ENCODE data around the gene PRIM2.
"Not testable (repeated sequence)": the region's sequence is repeated elsewhere in the genome, so short reads cannot be mapped to it uniquely, and the experiment has no call there.

PRIM2 gene, protein sequence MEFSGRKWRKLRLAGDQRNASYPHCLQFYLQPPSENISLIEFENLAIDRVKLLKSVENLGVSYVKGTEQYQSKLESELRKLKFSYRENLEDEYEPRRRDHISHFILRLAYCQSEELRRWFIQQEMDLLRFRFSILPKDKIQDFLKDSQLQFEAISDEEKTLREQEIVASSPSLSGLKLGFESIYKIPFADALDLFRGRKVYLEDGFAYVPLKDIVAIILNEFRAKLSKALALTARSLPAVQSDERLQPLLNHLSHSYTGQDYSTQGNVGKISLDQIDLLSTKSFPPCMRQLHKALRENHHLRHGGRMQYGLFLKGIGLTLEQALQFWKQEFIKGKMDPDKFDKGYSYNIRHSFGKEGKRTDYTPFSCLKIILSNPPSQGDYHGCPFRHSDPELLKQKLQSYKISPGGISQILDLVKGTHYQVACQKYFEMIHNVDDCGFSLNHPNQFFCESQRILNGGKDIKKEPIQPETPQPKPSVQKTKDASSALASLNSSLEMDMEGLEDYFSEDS

DNA sequence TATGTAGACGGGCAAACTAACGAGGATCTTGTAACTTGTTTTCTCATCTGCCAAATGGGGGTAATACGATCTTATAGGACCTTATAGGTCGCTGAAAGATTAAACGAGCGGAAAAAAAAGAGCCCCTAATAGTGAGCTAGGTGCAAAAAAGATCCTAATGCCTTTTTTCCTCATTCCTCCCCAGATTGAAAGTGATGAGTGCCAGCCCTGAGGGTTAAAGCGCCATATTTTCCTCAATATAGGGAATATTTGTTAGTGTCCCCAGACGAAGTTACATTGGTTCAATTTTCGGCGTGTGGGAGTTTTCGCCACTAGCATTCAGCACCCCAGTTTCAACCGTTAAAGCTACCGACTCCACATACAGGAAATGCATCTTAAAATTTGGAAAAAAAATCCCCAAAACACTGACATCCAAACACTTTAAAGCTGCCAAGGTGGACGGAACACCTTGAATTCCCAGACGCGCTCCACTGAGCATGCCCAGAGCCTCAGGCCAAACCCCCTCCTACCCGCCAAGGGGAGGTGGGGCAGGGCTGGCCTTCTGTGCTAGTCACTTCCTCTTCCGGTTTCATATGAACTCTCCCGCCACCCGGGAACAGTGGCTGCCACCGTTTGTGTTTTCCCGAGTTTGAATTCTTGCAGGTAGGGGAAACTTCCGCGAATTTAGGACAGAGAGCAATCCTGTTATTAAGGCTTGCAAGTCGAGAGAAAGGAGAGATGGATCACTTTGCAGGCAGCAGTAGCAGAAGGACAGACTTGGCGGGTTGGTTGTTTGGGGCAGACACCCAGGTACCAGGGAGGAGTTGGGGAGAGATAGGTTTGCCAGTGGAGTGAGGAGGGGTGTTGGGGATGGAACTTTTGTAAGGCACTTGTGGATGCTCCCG is at the start of gene PRIM2:
Gene PRIM2, plus strand, starts transcription at position 571 of the 884 bp plus-strand sequence. CDS start 816 bp downstream, outside the sequence.
- peak within 1 kb of the TSS; percentile 92 for H3K27ac Mint-ChIP-seq
- H3K36me3 Mint-ChIP-seq: peaks cover 17% of the 10 kb centered on the region
- peaks cover 28% of the 10 kb centered on the region for H3K4me1 Mint-ChIP-seq
- peak; percentile 77 for ATAC-seq (ENCODE audit: low read depth)
- peak; percentile 45 to 52 for DNase-seq (ENCODE audit: low spot score in 2 of 2)
- no peaks in the 10 kb centered on the region for H3K27me3 Mint-ChIP-seq
- H3K4me3 Mint-ChIP-seq: peak within 1 kb of the TSS; percentile 98
- no peaks in the 10 kb centered on the region for H3K9me3 Mint-ChIP-seq

DNA sequence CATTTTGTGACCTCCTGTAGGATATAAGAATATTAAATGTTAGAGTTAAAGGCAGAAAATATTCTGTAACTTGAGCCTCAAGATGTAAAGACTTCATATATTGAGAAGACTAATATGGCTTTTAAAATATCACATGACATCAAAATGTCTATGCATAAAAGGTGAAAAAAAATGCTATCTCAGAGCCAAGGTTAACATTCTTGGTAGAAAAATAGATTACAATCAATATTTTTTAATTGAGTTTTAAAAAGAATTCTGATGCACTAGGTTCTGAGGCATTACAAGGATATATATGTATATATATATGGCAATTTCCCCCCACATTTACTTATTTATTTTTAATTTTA is 49.2 kb upstream of the PRIM2 start:
- no peaks in the 10 kb centered on the region for H3K9me3 Mint-ChIP-seq
- peaks cover 2% of the 10 kb centered on the region for H3K27me3 Mint-ChIP-seq
- no peak overlapping the region for H3K27ac Mint-ChIP-seq
- DNase-seq (ENCODE audit: low spot score in 2 of 2) (no peak), ATAC-seq (ENCODE audit: low read depth) (no peak)
- no peaks in the 10 kb centered on the region for H3K4me1 Mint-ChIP-seq
- H3K4me3 Mint-ChIP-seq: no peak overlapping the region
- no peaks in the 10 kb centered on the region for H3K36me3 Mint-ChIP-seq

DNA sequence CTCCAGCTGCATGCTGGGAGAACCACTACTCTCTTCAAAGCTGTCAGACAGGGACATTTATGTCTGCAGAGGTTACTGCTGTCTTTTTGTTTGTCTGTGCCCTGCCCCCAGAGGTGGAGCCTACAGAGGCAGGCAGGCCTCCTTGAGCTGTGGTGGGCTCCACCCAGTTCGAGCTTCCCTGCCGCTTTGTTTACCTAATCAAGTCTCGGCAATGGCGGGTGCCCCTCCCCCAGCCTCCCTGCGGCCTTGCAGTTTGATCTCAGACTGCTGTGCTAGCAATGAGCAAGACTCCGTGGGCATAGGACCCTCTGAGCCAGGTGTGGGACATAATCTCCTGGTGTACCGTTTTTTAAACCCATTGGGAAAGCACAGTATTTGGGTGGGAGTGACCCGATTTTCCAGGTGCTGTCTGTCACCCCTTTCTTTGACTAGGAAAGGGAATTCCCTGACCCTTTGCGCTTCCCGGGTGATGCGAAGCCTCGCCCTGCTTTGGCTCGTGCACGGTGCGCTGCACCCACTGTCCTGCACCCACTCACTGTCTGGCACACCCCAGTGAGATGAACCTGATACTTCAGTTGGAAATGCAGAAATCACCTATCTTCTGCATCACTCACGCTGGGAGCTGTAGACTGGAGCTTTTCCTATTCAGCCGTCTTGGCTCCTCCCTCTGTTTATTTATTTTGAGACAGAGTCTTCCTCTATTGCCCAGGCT is 43.2 kb upstream of the PRIM2 start:
- H3K9me3 Mint-ChIP-seq; DNase-seq (ENCODE audit: low spot score in 2 of 2); H3K36me3 Mint-ChIP-seq; H3K27ac Mint-ChIP-seq; H3K4me1 Mint-ChIP-seq; H3K27me3 Mint-ChIP-seq; H3K4me3 Mint-ChIP-seq; ATAC-seq (ENCODE audit: low read depth): not testable (repeated sequence)

DNA sequence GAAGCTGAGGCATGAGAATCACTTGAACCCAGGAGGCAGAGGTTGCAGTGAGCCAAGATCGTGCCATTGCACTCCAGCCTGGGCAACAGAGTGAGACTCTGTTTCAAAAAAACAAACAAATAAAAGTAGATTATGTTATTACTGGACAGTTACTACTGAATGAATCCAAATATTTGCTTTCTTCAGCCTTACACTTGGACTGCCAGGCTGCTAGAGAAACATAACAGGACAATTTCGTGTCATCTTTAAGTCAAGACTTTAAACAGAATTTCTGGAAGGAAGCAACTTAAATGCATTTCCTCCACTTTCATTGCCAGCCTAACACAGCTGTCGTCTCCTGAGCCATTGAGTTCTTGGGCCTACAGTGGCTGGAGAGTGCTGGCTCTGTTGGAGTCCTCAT is 42.0 kb upstream of the PRIM2 start:
- no peak overlapping the region for H3K27ac Mint-ChIP-seq
- H3K36me3 Mint-ChIP-seq: no peaks in the 10 kb centered on the region
- DNase-seq (ENCODE audit: low spot score in 2 of 2): no peak
- no peak for ATAC-seq (ENCODE audit: low read depth)
- no peak overlapping the region for H3K4me3 Mint-ChIP-seq
- H3K27me3 Mint-ChIP-seq: peaks cover 13% of the 10 kb centered on the region
- H3K9me3 Mint-ChIP-seq: no peaks in the 10 kb centered on the region
- H3K4me1 Mint-ChIP-seq: no peaks in the 10 kb centered on the region

DNA sequence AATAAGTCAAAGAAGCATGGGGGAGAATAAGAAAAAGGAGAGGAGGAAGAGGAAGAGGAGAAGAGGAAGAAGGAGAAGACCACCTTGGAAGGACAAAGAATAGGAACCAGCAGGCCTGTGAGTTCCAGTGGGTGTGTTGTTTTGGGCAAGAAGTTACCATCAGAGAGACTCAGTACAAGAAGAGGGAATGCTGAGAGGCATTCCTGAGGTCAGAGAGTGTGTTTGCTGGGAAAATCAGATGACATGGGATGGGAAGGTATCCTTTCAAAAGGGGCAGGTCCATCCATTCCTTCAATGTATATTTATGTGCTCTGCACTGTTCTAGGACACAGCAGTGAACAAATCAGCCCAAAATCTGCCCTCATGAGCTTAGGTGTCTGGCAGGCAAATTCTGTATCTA is 40.5 kb upstream of the PRIM2 start:
- no peak overlapping the region for H3K27ac Mint-ChIP-seq
- DNase-seq (ENCODE audit: low spot score in 2 of 2) (no peak), ATAC-seq (ENCODE audit: low read depth) (no peak)
- peaks cover 13% of the 10 kb centered on the region for H3K27me3 Mint-ChIP-seq
- H3K9me3 Mint-ChIP-seq: no peaks in the 10 kb centered on the region
- no peaks in the 10 kb centered on the region for H3K36me3 Mint-ChIP-seq
- H3K4me1 Mint-ChIP-seq: no peaks in the 10 kb centered on the region
- H3K4me3 Mint-ChIP-seq: no peak overlapping the region

DNA sequence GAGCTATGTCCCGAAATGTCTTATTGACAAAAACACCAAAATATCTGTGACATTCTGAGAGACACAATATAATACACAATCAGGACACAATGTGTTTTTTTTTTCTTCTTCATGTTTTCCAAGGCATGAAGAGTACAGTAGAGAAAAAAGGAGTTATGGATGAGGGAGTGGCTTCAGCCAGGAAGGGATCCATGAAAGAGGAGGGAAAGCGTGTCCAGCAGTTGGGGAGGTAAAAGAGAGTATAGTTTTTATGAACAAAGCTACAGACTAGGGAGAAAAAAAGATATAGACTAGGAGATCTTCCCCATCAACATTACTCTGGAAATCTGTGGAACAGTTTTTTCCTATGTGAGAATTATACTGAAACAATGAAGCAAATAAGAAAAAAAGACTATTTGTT is 38.9 kb upstream of the PRIM2 start:
- Mint-ChIP-seq H3K4me1 (no peaks in the 10 kb centered on the region), H3K9me3 (no peaks in the 10 kb centered on the region), H3K36me3 (no peaks in the 10 kb centered on the region), H3K27ac (no peak overlapping the region), H3K27me3 (peaks cover 11% of the 10 kb centered on the region), H3K4me3 (no peak overlapping the region)
- no peak for DNase-seq (ENCODE audit: low spot score in 2 of 2)
- no peak for ATAC-seq (ENCODE audit: low read depth)

DNA sequence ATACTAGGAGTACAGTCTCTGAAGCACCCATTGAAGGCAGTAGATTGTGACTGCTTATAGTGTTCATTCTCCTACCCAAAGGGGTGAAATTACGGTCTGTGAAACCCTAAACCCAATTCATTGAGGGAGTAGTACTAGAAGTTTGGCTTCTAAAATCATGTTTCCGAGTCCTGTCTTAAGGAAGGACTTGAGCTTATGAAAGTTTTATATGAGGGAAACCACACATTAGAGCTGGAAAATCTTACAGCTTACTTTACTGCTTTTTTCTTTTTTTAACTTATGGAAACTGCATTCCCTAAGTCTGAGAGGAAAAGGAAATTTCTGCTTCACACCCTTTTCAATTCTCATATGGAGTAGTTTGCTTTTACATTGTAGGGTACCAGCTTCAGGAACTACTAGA is 38.4 kb upstream of the PRIM2 start:
- no peak for DNase-seq (ENCODE audit: low spot score in 2 of 2)
- Mint-ChIP-seq H3K36me3 (no peaks in the 10 kb centered on the region), H3K4me3 (no peak overlapping the region), H3K4me1 (no peaks in the 10 kb centered on the region), H3K27ac (no peak overlapping the region), H3K9me3 (no peaks in the 10 kb centered on the region), H3K27me3 (peaks cover 11% of the 10 kb centered on the region)
- no peak for ATAC-seq (ENCODE audit: low read depth)

DNA sequence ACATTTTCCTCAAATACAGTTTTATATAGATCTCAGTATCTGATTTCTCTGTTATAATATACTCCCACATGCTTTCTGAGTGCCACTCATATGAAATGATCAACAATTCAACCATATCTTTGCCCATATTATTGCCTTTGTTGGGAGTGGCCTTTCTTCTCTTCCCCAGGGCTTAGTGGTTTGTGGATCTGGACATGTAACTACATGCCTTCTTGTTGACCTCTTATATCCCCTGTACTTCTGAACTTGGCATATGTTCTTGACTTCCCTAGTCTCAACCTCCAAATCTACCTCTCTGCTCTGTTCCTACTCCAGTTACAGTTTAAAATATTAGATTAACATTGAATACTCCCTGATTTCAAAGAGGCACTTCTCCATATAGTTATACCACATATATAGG is 34.3 kb upstream of the PRIM2 start:
- DNase-seq (ENCODE audit: low spot score in 2 of 2): no peak
- H3K27me3 Mint-ChIP-seq: peaks cover 16% of the 10 kb centered on the region

DNA sequence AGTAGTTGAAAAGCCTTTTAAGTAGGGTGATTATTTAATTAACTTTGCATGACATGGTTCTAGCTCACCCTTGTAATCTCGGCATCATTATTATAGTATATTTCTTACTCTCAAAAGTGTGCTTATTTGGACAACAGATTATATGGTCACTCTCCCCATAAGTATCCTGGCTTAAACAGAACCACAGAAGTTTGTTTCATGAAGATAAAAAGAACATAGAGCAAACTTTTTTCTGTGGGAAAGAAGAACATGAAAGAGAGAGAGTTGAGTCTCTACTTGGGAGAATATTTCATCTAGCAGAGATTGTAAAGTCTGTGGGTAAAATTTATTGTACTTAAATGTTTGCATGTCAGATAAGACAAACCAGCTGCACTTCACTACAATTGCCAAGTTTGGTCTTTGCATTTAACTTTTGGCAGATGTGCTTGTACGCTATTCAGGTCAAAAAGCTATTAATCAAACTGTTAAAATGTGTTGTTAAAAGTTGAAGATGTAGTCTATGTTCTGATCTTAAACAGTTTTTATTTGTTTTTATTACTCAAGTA is 33.4 kb upstream of the PRIM2 start:
- H3K9me3 Mint-ChIP-seq: no peaks in the 10 kb centered on the region
- no peak overlapping the region for H3K4me3 Mint-ChIP-seq
- DNase-seq (ENCODE audit: low spot score in 2 of 2): no peak
- peaks cover 15% of the 10 kb centered on the region for H3K27me3 Mint-ChIP-seq
- no peak for ATAC-seq (ENCODE audit: low read depth)
- H3K4me1 Mint-ChIP-seq: no peaks in the 10 kb centered on the region
- no peaks in the 10 kb centered on the region for H3K36me3 Mint-ChIP-seq
- no peak overlapping the region for H3K27ac Mint-ChIP-seq

More for the DNA sequence above, 34.3 kb upstream of the PRIM2 start:
- no peaks in the 10 kb centered on the region for H3K9me3 Mint-ChIP-seq
- no peaks in the 10 kb centered on the region for H3K36me3 Mint-ChIP-seq
- ATAC-seq (ENCODE audit: low read depth): no peak
- H3K27ac Mint-ChIP-seq: no peak overlapping the region
- no peak overlapping the region for H3K4me3 Mint-ChIP-seq
- no peaks in the 10 kb centered on the region for H3K4me1 Mint-ChIP-seq

DNA sequence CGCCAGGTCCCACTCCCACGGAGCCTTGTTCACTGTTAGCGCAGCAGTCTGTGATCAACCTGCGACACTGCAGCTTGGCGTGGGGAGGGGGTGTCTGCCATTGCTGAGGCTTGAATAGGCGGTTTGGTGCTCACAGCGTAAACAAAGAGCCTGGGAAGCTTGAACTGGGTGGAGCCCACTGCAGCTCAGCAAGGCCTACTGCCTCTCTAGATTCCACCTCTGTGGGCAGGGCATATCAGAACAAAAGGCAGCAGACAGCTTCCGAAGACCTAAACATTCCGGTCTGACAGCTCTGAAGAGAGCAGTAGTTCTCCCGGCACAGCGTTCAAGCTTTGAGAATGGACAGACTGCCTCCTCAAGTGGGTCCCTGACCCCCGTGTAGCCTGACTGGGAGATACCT is 29.3 kb upstream of the PRIM2 start:
- not testable (repeated sequence) for H3K9me3 Mint-ChIP-seq

DNA sequence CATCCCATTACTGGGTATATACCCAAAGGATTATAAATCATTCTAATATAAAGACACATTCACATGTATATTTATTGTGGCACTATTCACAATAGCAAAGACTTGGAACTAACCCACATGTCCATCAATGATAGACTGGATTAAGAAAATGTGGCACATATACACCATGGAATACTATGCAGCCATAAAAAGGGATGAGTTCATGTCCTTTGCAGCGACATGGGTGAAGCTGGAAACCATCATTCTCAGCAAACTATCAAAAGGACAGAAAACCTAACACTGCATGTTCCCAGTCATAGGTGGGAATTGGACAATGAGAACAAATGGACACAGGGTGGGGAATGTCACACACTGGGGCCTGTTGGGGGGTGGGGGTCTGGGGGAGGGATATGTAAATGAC is 24.0 kb upstream of the PRIM2 start:
- not testable (repeated sequence) for DNase-seq (ENCODE audit: low spot score in 2 of 2); H3K27me3 Mint-ChIP-seq; H3K9me3 Mint-ChIP-seq

More for the DNA sequence above, 29.3 kb upstream of the PRIM2 start:
- not testable (repeated sequence) for ATAC-seq (ENCODE audit: low read depth); H3K36me3 Mint-ChIP-seq; H3K4me3 Mint-ChIP-seq; DNase-seq (ENCODE audit: low spot score in 2 of 2); H3K4me1 Mint-ChIP-seq; H3K27ac Mint-ChIP-seq
- peaks cover 12% of the 10 kb centered on the region for H3K27me3 Mint-ChIP-seq

DNA sequence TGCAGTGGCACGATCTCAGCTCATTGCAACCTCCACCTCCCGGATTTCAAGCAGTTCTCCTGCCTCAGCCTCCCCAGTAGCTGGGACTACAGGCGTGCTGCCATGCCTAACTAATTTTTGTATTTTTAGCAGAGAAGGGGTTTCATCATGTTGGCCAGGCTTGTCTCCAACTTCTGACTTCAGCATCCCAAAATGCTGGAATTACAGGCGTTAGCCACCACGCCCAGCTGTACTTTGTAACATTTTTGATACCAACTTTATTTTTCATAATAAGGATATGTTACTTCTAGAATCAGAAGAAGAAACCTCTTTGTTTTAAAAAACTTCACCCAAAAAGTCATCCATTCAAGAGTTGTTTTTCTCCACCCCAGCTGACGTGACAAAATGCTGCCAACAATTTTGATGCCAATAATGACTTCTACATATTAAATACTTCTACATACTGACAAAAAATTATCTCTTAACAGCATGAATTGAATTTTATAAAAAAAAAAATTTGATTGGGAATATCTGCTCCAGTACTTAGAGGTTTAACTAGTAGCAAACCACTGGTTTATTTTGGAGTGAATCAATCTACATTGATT is 22.5 kb upstream of the PRIM2 start:
- no peaks in the 10 kb centered on the region for H3K9me3 Mint-ChIP-seq
- H3K27me3 Mint-ChIP-seq: peaks cover 2% of the 10 kb centered on the region

More for the DNA sequence above, 24.0 kb upstream of the PRIM2 start:
- ATAC-seq (ENCODE audit: low read depth); H3K4me3 Mint-ChIP-seq; H3K36me3 Mint-ChIP-seq; H3K27ac Mint-ChIP-seq; H3K4me1 Mint-ChIP-seq: not testable (repeated sequence)

DNA sequence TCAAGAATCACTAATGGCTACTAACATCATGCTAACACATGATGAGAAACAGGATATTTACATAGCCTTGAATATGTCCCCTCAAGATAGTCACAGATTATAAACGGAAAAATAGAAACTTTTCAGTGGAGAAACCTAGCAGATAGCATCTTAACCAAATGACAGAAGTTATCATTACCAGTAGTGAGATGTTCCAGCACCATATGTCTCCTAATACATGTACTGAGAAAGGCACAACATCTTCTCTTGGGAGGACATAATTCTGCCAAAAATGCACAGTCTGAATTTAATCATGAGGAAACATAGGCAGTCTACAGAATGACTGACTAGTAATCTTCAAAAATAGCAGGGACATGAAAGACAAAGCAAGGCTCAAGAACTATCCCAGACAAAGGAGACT is 19.9 kb upstream of the PRIM2 start:
- ATAC-seq (ENCODE audit: low read depth) (no peak), DNase-seq (ENCODE audit: low spot score in 2 of 2) (no peak)
- H3K9me3 Mint-ChIP-seq: no peaks in the 10 kb centered on the region
- no peak overlapping the region for H3K4me3 Mint-ChIP-seq
- no peaks in the 10 kb centered on the region for H3K4me1 Mint-ChIP-seq
- no peaks in the 10 kb centered on the region for H3K36me3 Mint-ChIP-seq
- no peak overlapping the region for H3K27ac Mint-ChIP-seq
- peaks cover 2% of the 10 kb centered on the region for H3K27me3 Mint-ChIP-seq

More for the DNA sequence above, 22.5 kb upstream of the PRIM2 start:
- Mint-ChIP-seq H3K27ac (no peak overlapping the region), H3K4me1 (no peaks in the 10 kb centered on the region), H3K36me3 (no peaks in the 10 kb centered on the region), H3K4me3 (no peak overlapping the region)
- ATAC-seq (ENCODE audit: low read depth) (no peak), DNase-seq (ENCODE audit: low spot score in 2 of 2) (no peak)

Data from memory B cell (primary cell).